22Rv1 (cell line): ENCODE measurements around the gene MTREX.

ENCODE experiments used
- H3K27ac ChIP-seq: fragments of 450-650 bp; 2 replicates; pipeline ENCODE4 v1.5.1; 2017
- CTCF ChIP-seq: fragments of 450-650 bp; IDR thresholded peaks from 2 replicates; pipeline ENCODE4 v1.5.1; 2017; ENCODE audit warnings: mild to moderate bottlenecking
- ZFX ChIP-seq: fragments of 450-650 bp; IDR thresholded peaks from 2 replicates; pipeline ENCODE4 v1.6.1; 2017; ENCODE audit warnings: antibody characterized with exemption, borderline replicate concordance

MTREX gene

GRCh38 chr5:55410845-55411244, 103.1 kb downstream of the MTREX start:
- TF ChIP-seq ZFX (no peak), CTCF (no peak)
- H3K27ac ChIP-seq = no peak overlapping the region

- TF ChIP-seq CTCF = no peak
- no peak for TF ChIP-seq ZFX
- H3K27ac ChIP-seq = no peak overlapping the region
Measured at GRCh38 chr5:55411876-55412275, 104.1 kb downstream of the MTREX start.

GRCh38 chr5:55413644-55414043, 105.9 kb downstream of the MTREX start:
- TF ChIP-seq CTCF (no peak), ZFX (no peak)
- no peak overlapping the region for H3K27ac ChIP-seq

GRCh38 chr5:55415071-55415470, 107.3 kb downstream of the MTREX start:
- H3K27ac ChIP-seq = no peak overlapping the region
- TF ChIP-seq CTCF (no peak), ZFX (no peak)

- H3K27ac ChIP-seq = no peak overlapping the region
- no peak for TF ChIP-seq ZFX
- no peak for TF ChIP-seq CTCF
Measured at GRCh38 chr5:55416306-55416705, 108.5 kb downstream of the MTREX start.

GRCh38 chr5:55418994-55419968, 111.5 kb downstream of the MTREX start:
- H3K27ac ChIP-seq = peak overlapping the region; percentile 32; the same call in 1 of the 2 replicates
- TF ChIP-seq ZFX (no peak), CTCF (no peak)

GRCh38 chr5:55421074-55421529, 113.3 kb downstream of the MTREX start:
- TF ChIP-seq ZFX = no peak
- TF ChIP-seq CTCF = no peak
- no peak overlapping the region for H3K27ac ChIP-seq
